Mesenteric fat pad (tissue), 1 donor: Measurements from ENCODE around the gene MINDY4B. TPM values are rescaled to one million over a fixed set of nuclear protein-coding genes. Genes with fewer than 3 reads are reported as not detected.
"Not testable (repeated sequence)": the region's sequence is repeated elsewhere in the genome, so short reads cannot be mapped to it uniquely, and the experiment has no call there.

Experiments
- DNase-seq: peaks from one replicate; pipeline ENCODE4 v3.0.0-alpha.2; 2020; ENCODE audit warnings: low spot score
- total RNA-seq: library from RNA; stranded (reverse); fragmentation: NEBNext Ultra II Directional; extraction: Animal tissue kit (Norgen Biotek cat#: 25700); gene quantifications from one replicate; pipeline ENCODE4 v1.2.1, GENCODE V29; 2021
- donor health status: DM: yes; HTN: yes; CAD: no.

Gene MINDY4B
- total RNA-seq, 1 donor from 2014 or later: not detected

DNA sequence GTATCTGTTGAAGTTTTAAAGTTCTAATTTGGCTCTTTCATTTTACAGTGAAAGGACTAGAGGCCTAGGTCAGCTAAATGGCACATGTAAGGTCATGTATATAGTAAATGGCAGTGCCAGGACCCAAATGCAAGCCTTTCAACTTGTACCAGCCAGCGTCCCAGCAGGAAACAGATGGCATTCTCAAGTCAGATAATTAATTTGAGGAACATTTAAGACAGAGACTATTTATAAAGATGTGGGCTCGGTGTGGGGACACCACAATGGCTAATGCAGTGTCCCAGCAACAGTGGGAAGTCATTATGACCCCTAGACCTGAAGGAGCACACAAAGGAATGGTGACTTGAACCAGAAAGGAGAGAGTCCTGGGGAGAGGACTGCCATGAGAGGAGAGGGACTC lies 6.1 kb downstream of the MINDY4B start:
- DNase-seq: no peak

GRCh38 chr3:150898046-150898754 lies 7.0 kb downstream of the MINDY4B start:
- DNase-seq: no peak

DNA sequence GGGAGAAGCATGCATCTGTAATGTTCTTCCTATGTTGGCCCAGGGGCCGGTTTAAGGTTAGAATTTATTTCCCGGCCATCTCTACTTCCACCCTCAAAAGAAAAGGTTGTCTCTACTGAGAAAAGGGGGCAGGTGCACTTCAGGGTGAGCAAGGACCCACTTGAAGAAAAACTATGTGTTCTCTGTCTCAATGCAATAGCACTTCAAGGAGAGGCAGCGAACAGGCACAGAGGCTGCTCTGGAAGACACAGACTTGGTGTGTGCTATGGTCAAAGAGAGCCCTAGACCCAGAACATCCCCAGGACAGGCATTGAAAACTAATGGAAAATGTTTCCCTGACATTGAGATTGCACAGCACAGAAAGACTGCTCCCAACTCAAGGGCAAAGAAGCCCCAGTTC lies 7.6 kb downstream of the MINDY4B start:
- DNase-seq: no peak

- DNase-seq: no peak
Observed at GRCh38 chr3:150890831-150891230, 14.4 kb downstream of the MINDY4B start.

GRCh38 chr3:150890295-150890694 lies 14.9 kb downstream of the MINDY4B start:
- DNase-seq: no peak

DNA sequence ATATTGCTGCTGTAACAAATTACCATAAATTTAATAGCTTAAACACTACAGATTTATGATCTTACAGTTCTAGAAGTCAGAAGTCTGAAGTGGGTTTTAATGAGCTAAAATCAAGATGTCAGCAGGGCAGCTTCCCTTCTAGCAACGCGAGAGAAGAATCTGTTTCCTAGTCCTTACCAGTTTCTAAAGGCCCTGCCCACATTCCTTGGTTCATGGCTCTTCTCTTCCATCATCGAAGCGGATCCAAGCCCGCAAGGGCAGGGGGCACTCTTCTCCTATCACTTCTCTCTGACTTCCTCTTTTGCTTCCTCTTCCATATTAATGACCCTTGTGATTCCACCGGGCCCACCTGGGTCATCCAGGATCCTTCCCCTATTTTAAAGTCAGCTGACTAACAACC lies 16.1 kb downstream of the MINDY4B start:
- no peak for DNase-seq

- no peak for DNase-seq
Observed at GRCh38 chr3:150887031-150887430, 18.2 kb downstream of the MINDY4B start.

DNA sequence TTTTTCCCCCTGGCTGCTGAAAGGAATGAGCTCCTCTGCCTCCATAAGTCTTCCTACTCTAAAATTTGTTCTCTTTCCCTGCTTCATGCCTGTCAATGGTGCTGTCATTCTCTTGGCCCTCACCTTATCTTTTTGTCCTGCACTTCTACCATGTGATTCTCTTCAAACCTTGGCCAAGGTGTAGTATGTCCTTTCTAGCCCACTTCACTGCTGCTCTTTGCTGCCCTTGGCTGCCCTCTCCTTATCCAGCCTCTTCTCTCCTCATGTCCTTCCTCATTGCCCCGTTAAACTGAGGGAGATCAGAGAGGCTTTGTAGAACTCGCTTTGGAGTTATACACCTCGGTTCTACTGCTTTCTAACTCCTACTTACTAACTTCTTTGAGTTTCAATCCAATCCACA lies 19.7 kb downstream of the MINDY4B start:
- DNase-seq: no peak

DNA sequence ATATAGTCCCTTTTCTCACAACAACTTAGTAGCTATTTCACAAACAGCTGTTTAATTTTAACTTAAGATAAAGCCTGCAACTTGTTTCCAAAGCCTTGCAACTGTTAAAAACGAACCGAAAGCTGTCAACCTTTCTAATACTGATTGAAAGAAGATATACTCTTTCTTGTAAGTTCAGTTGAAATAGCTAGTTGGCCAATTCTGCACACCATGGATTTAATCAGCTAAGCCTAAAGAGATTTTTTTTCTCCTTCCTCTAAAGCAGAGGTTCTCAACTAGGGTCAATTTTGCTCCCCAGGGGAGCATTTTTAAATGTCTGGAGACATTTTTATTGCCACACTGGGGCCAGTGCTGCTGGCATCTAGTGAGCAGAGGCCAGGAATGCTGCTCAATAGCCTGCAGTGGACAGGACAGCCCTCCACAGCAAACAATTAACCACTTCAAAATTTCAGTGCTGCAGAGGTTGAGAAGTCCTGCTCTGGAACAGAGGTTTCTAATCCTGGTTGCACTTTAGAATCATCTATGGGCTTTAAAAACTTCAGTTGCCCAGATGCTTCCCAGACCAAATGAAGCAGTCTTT lies 26.2 kb downstream of the MINDY4B start:
- no peak for DNase-seq

DNA sequence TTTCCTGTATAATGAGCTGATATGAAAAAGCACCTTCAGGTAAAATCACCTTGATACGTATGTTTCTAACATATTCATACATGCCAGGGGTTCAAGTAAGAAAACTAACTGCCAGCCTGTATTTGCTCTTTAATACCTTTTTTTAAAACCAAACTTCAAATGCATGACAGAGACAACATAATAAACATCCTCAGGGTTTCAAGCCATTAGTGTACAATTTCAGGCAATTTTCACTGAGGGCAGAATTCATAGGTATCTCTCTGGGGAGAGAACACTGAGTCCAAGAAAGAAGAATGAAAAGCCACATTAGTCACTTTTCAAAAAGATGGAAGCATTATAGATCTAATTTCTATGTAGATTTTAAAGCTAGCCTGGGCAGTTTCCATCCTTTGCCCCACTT lies 26.9 kb downstream of the MINDY4B start:
- DNase-seq: no peak

- no peak for DNase-seq
Observed at GRCh38 chr3:150877303-150877702, 27.9 kb downstream of the MINDY4B start.

- DNase-seq: no peak
Observed at GRCh38 chr3:150876611-150877265, 28.5 kb downstream of the MINDY4B start.

DNA sequence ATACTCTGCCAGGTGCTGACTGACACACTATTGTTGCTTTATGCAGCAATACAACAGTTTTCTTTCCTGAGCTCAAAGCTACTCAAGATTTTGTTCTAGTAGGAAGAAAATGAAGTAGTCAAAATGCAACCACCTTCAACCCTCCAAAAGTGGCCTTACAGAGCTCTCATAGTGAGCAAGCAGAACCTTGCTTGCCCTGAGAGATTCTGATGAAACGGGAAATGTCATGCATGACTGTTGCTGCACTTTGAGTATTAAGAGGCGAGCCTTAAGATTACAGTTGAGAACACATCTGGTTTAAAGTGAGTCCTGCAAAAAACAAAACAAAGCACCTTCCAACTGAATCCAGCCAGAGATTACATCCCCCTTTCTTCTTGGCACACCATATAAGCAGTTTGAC lies 29.7 kb downstream of the MINDY4B start:
- DNase-seq: no peak

GRCh38 chr3:150874666-150875219 lies 30.5 kb downstream of the MINDY4B start:
- no peak for DNase-seq

DNA sequence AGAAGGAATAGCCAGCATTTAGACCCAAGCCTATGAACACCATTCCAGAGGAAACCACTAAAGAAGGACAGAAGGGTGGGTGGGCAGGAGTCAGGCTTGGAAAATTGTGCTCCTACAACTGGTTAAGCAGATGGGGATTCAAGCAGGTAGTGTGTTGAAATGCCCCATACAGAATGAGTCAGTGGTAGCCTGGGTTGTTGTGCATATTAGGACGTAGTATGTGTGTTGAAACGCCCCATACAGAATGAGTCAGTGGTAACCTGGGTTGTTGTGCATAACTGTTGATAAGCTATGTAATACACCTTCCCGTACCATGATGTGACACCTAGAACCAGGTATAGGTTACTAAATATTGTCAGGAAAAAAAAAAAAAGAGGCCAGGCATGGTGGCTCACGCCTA lies 34.0 kb downstream of the MINDY4B start:
- DNase-seq: no peak

- no peak for DNase-seq
Observed at GRCh38 chr3:150870406-150870805, 34.8 kb downstream of the MINDY4B start.

DNA sequence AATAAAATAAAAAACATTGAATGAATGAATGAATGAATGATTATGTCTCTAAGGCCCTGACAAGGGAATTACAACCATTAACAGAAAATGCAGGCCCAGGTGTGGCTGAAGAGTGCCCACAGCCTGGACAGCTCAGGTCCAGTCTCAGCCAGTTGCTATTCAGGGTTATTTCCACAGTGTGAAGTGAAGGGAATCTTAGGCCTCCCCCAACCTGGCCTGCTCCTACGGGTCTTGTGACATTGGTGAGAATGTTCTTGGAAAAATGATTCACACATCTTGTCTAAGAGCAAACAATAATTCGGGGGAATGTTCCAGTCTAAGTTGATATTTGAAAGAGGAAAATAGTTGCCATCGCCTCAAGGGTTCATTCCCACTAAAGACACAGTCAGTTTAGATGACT lies 37.0 kb downstream of the MINDY4B start:
- no peak for DNase-seq

GRCh38 chr3:150867434-150867833 lies 37.8 kb downstream of the MINDY4B start:
- DNase-seq: no peak

DNA sequence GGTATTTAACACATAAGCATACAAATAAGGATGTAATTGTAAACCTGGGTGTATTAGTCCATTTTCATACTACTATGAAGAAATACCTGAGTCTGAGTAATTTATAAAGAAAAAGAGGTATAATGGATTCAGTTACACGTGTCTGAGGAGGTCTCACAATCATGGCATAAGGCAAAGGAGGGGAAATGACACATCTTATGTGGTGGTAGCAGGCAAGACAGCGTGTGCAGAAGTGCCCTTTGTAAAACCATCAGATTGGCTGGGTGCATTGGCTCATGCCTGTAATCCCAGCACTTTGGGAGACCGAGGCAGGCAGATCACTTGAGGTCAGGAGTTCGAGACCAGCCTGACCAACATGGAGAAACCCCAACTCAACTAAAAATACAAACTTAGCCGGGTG lies 41.3 kb downstream of the MINDY4B start:
- DNase-seq: not testable (repeated sequence)

- DNase-seq: no peak
Observed at GRCh38 chr3:150861851-150862250, 43.4 kb downstream of the MINDY4B start.

DNA sequence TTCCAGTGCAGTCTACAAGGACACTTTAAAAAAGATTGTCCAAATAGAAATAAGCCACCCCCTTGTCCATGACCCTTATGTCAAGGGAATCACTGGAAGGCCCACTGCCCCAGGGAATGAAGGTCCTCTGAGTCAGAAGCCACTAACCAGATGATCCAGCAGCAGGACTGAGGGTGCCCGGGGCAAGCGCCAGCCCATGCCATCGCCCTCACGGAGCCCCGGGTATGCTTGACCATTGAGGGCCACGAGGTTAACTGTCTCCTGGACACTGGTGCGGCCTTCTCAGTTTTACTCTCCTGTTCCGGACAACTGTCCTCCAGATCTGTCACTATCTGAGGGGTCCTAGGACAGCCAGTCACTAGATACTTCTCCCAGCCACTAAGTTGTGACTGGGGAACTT lies 47.3 kb downstream of the MINDY4B start:
- not testable (repeated sequence) for DNase-seq

DNA sequence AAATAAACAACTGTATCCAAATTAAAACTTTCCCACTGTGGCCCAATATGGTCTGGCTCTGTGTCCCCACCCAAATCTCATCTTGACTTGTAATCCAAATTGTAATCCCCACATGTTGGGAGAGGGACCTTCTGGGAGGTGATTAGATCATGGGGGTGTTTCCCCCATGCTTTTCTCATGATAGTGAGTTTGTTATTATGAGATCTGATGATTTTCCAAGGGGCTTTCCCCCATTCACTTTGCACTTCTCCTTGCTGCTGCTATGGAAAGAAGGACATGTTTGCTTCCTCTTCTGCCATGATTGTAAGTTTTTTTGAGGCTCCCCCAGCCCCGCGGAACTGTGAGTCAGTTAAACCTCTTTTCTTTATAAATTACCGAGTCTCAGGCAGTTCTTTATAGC lies 55.0 kb downstream of the MINDY4B start:
- no peak for DNase-seq
